KOPT-K1 (cell line): ENCODE data around the gene ATL2.
"Not testable (repeated sequence)": the region's sequence is repeated elsewhere in the genome, so short reads cannot be mapped to it uniquely, and the experiment has no call there.

Source experiments
- H3K27ac ChIP-seq: fragments of 200-600 bp; sonication (generic); 2 replicates; pipeline ENCODE4 v1.5.1; 2016; ENCODE audit warnings: antibody characterized with exemption, mild to moderate bottlenecking, low read depth, low read length; ENCODE audit not compliant: poor library complexity, severe bottlenecking
- H3K36me3 ChIP-seq: fragments of 200-600 bp; sonication (generic); 2 replicates; pipeline ENCODE4 v1.5.1; 2017; ENCODE audit warnings: antibody characterized with exemption, mild to moderate bottlenecking, low read length, moderate library complexity; ENCODE audit not compliant: insufficient read depth
- H3K9me3 ChIP-seq: fragments of 200-600 bp; sonication (generic); 2 replicates; pipeline ENCODE4 v1.5.1; 2017; ENCODE audit warnings: antibody characterized with exemption, low read length, mild to moderate bottlenecking; ENCODE audit not compliant: insufficient read depth, poor library complexity, severe bottlenecking

Gene ATL2

GRCh38 chr2:38279201-38279600 lies 97.9 kb downstream of the ATL2 start:
- Histone ChIP-seq H3K27ac (no peak overlapping the region), H3K9me3 (no peaks in the 10 kb centered on the region), H3K36me3 (no peaks in the 10 kb centered on the region)

GRCh38 chr2:38278117-38278438 lies 99.0 kb downstream of the ATL2 start:
- not testable (repeated sequence) for H3K9me3 ChIP-seq, H3K36me3 ChIP-seq, H3K27ac ChIP-seq

GRCh38 chr2:38277245-38278116 lies 99.6 kb downstream of the ATL2 start:
- Histone ChIP-seq H3K9me3 (no peaks in the 10 kb centered on the region), H3K27ac (no peak overlapping the region), H3K36me3 (no peaks in the 10 kb centered on the region)

GRCh38 chr2:38274286-38275276 lies 102.5 kb downstream of the ATL2 start:
- H3K27ac ChIP-seq: no peak overlapping the region
- H3K9me3 ChIP-seq: no peaks in the 10 kb centered on the region
- H3K36me3 ChIP-seq: no peaks in the 10 kb centered on the region

GRCh38 chr2:38271697-38272096 lies 105.4 kb downstream of the ATL2 start:
- no peak overlapping the region for H3K27ac ChIP-seq
- no peaks in the 10 kb centered on the region for H3K9me3 ChIP-seq
- no peaks in the 10 kb centered on the region for H3K36me3 ChIP-seq

- Histone ChIP-seq H3K9me3 (no peaks in the 10 kb centered on the region), H3K27ac (no peak overlapping the region), H3K36me3 (no peaks in the 10 kb centered on the region)
Observed at GRCh38 chr2:38269421-38269820, 107.7 kb downstream of the ATL2 start.

GRCh38 chr2:38268691-38269327 lies 108.3 kb downstream of the ATL2 start:
- H3K9me3 ChIP-seq: no peaks in the 10 kb centered on the region
- no peaks in the 10 kb centered on the region for H3K36me3 ChIP-seq
- no peak overlapping the region for H3K27ac ChIP-seq

GRCh38 chr2:38268001-38268400 lies 109.1 kb downstream of the ATL2 start:
- no peaks in the 10 kb centered on the region for H3K9me3 ChIP-seq
- no peak overlapping the region for H3K27ac ChIP-seq
- H3K36me3 ChIP-seq: no peaks in the 10 kb centered on the region

GRCh38 chr2:38267270-38267925 lies 109.7 kb downstream of the ATL2 start:
- no peak overlapping the region for H3K27ac ChIP-seq
- no peaks in the 10 kb centered on the region for H3K9me3 ChIP-seq
- no peaks in the 10 kb centered on the region for H3K36me3 ChIP-seq

GRCh38 chr2:38266382-38267061 lies 110.6 kb downstream of the ATL2 start:
- no peak overlapping the region for H3K27ac ChIP-seq

GRCh38 chr2:38265461-38265860 lies 111.6 kb downstream of the ATL2 start:
- Histone ChIP-seq H3K9me3 (no peaks in the 10 kb centered on the region), H3K36me3 (no peaks in the 10 kb centered on the region), H3K27ac (no peak overlapping the region)

More at GRCh38 chr2:38266382-38267061, 110.6 kb downstream of the ATL2 start:
- no peaks in the 10 kb centered on the region for H3K36me3 ChIP-seq
- H3K9me3 ChIP-seq: no peaks in the 10 kb centered on the region

- Histone ChIP-seq H3K9me3 (no peaks in the 10 kb centered on the region), H3K27ac (no peak overlapping the region), H3K36me3 (no peaks in the 10 kb centered on the region)
Observed at GRCh38 chr2:38264396-38265221, 112.5 kb downstream of the ATL2 start.

- H3K9me3 ChIP-seq: no peaks in the 10 kb centered on the region
- H3K27ac ChIP-seq: no peak overlapping the region
- no peaks in the 10 kb centered on the region for H3K36me3 ChIP-seq
Observed at GRCh38 chr2:38263293-38263692, 113.8 kb downstream of the ATL2 start.
